GM12874 (cell line): ENCODE measurements around the gene CAMK2A.

Experiments
- TF ChIP-seq, protein P1 (sequence below): IDR thresholded peaks from 2 replicates; pipeline ENCODE4 v1.5.1; 2011; ENCODE audit warnings: low read depth, mild to moderate bottlenecking, control low read depth, low read length, moderate library complexity; ENCODE audit not compliant: insufficient read depth

Gene CAMK2A

DNA sequence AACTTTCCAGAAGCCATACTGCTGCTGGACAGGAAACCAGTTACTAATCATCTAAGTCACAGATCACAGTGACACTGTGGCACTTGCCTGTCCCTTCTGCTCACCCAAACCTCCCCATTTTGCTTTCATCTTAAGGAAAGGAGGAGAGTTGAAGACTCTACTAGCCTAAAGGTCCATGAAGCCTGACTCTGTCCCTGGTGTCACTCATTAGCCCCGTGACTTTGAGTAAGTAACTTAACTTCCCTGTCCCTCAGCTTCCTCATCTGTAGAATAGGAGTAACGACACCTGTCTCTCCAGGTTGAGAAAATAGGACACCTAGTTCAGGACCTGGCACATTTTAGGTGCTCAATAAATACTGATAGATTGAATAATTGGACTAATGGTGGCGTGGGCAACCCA is 100.2 kb downstream of the CAMK2A start:
- TF ChIP-seq, protein P1, sequence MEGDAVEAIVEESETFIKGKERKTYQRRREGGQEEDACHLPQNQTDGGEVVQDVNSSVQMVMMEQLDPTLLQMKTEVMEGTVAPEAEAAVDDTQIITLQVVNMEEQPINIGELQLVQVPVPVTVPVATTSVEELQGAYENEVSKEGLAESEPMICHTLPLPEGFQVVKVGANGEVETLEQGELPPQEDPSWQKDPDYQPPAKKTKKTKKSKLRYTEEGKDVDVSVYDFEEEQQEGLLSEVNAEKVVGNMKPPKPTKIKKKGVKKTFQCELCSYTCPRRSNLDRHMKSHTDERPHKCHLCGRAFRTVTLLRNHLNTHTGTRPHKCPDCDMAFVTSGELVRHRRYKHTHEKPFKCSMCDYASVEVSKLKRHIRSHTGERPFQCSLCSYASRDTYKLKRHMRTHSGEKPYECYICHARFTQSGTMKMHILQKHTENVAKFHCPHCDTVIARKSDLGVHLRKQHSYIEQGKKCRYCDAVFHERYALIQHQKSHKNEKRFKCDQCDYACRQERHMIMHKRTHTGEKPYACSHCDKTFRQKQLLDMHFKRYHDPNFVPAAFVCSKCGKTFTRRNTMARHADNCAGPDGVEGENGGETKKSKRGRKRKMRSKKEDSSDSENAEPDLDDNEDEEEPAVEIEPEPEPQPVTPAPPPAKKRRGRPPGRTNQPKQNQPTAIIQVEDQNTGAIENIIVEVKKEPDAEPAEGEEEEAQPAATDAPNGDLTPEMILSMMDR: no peak

DNA sequence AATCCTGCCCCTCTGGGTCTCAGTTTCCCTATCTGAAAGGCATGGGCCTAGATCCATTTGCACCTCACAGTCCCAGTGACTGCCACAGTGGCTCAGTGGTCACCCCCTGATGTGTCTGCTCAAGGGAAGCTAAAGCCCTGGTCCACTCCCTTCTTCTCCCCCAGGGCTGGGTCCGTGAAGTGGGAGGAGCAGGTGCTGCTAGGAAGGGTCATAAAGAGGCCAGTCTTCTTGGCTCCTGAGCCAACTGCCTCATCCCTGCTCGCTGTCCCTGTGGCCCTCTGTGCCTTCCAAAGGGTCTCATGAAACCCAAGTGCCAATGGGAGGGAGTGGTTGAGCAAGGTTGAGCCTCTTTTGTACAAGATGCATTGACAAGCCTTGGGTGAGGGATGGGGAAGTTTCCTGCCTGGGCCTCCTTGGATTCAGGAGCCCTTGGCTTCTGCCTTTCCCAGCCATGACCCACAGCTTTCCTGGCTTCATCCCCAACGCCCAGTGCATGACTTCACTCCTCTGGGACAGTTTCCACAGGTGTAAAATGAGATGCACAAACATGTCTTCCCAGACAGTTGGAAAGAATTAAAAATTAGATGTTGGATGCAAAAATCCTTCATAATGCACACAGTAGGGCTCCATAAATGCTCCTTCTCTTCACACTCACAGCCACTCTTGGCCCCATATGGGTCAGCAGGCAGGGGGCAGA is 101.3 kb downstream of the CAMK2A start:
- TF ChIP-seq, protein P1: no peak

DNA sequence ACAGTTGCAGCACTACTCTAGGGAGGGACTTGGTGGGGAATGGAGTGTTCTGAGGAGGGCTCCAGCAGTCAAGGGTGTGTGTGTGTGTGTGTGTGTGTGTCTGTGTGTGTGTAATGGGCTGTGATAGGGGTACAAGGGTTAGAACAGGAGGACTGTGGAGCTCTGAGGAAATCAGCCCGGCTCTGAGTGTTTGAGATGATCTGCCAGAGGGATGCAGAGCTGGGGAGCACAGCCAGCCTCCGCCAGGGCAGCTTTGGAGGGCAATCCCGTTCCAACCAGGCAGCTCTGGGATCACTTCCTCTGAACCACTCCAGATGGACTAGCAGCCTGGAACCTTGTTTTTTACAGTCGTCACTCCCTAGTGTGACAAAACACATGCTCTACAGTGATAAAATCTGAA is 102.7 kb downstream of the CAMK2A start:
- TF ChIP-seq, protein P1: no peak

DNA sequence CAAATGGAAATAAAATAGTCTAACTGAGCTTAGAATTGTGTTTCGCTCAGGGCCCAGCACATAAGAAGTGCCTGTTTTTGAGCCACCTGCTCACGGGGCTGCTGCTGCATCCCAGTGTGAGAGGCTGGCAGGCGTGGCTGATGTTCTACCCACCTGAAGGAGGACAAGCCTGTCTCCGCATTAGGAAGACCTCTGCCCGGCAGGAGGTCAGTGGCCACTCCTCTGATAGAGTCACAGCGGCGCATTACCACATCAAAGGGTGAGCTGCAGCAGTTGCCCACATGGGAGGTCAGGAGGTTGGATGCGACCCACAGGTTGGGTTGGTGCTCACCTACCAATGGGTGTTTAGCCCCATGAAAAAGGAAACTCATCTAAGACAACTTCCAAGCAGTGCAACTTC is 103.4 kb downstream of the CAMK2A start:
- TF ChIP-seq, protein P1: no peak

DNA sequence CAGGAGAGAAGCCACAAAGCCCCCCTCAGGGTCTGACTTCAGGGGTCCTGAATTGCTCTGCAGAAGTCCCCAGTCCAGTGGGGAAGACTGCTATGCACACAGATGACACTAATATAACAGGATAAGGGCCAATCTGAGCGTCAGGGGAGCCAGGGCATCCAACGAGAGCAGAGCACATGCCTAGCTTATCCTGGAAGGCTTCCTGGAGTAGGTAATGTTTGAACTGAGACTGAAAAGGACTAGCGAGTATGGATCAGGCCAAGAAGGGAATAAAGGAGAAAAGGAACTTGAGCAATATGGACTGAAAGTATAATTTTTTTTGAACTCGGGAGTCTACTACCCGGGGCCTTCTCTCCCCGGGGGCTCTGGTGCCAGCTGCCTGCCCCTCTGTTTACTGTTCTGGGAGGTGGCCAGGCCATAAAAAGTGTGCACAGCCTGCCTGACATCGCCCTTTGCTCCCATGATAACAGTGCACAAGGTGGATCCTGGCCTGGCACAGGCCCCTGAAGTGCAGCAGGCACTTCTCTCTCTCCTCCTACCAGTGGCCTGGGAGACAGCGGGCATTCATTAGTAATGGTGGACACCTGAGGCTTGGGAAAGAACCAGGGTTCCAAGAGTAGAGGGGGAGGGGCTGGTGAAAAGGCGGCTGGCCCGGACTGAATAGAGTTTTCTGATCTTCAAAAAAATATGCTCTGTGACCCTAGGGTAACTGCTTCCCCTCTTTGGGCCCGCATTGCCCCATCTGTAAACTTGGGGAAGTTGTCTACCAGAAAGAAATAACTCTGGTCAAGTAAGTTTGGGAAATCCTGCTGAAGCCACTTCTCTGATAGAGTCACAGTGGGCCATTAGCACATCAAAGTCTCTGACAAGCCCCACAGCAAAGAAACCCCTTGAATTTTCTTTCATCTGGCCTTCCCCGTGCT is 104.3 kb downstream of the CAMK2A start:
- TF ChIP-seq, protein P1: no peak

DNA sequence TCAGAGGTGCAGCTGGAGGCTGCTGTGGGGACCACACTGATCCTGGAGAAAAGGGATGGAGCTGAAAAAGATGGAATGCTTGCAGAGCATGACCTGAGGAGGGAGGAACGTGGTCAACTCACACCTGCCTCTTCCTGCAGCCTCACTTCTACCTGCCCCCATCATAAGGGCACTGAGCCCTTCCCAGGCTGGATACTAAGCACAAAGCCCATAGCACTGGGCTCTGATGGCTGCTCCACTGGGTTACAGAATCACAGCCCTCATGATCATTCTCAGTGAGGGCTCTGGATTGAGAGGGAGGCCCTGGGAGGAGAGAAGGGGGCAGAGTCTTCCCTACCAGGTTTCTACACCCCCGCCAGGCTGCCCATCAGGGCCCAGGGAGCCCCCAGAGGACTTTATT is 105.6 kb downstream of the CAMK2A start:
- TF ChIP-seq, protein P1: no peak

DNA sequence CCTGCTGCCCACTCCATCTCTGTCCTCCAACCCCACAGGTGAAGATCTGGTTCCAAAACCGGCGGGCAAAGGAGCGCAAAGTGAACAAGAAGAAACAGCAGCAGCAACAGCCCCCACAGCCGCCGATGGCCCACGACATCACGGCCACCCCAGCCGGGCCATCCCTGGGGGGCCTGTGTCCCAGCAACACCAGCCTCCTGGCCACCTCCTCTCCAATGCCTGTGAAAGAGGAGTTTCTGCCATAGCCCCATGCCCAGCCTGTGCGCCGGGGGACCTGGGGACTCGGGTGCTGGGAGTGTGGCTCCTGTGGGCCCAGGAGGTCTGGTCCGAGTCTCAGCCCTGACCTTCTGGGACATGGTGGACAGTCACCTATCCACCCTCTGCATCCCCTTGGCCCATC is 106.1 kb downstream of the CAMK2A start:
- TF ChIP-seq, protein P1: no peak
